Stimulated activated CD8-positive, alpha-beta memory T cell treated with anti-CD3 and anti-CD28 coated beads, Interleukin-7, amount 100 ng/mL, for 48 hours (primary cell): ENCODE results near the gene C20orf141.
"Not testable (repeated sequence)": the region's sequence is repeated elsewhere in the genome, so short reads cannot be mapped to it uniquely, and the experiment has no call there.

Source experiments
- DNase-seq, 2 donors: peaks; one replicate each; pipeline ENCODE4 v3.0.0-alpha.2; 2020; ENCODE audit warnings: low read depth in 1 of 2; ENCODE audit errors: extremely low read depth in 1 of 2

The C20orf141 gene

DNA sequence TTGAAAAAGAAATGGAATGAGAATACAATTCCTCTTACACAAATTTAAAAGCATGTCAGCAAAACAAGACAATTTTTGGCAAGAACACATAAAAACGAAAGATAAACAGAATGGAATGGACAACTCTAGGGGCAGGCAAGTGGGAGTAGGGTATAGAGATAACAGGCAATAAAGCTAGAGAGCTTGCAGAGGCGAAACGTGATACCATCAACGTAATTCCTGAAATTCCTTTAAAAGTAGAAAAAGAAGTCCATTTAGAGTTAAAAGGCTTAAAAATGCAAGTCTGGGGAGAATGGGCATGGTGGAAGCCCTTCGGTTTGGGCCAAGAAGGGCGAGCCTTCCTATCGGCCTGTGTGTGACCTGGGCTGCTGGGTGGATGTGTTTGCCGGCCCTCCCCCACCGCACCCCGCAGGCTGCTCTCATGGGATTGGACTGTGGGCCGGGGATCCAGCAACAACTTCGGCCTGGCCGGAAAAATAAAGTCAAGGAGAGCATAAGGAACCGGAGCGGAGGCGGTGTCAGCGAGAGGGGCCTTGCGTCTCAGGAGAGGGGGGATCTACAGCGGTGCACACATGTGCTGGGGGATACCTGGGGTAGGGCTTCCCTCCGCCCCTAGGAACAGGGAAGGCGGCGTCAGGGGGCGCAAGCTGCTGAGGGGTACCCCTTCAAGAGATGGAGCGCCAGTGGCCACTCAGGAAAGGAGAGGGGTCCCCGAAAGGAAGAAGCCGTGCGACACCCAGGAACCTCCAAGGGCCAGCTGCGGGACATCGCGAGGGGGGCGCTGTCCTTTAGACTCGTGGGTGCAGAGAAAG is 5.5 kb downstream of the C20orf141 start:
- no peak for DNase-seq

DNA sequence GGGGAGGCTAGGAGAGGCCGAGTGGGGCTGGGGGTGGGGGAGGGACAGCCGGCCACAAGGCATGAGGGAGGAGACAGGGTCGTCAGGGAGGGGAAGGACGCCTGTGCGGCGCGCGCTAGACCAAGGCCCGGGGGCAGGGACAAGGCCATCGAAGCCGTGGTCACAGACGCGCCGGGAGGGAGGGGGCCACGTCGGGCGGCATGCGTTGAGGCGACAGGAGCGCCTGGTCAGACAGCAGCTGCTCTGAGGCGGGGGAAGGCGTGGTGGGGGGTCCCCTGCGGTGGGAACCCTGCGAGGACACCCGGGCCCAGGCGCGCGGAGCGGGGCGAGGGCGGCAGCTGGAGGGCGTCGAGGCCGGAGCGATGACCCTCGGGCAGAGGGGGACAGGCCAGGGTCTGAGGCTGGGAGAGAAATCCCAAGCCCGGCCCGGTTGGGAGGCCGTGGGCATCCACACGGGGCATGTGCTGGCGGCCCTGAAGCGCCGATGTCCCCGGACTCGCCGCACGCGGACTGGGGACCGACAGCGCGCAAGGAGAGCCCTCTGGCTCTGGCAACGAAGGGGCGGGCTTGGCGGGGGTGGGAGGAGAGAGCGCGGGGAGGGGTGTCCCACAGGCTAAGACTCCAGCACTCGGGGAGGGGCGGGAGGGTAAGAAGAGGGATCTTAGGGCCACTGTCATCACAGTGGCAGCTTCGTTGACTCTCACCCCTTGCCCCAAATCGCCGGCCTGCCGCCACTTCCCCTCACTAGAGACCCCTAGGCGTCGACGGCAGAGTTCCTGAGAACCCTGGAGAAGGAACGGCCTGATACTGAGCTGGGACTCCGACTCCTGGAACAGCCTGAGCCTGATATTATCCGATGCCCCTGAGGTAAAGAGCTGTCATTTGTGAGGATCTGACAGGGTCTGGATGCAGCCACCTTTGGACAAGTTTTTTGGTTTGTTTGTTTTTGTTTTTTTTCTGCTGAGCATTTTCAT is 6.4 kb downstream of the C20orf141 start:
- DNase-seq, result no peak

DNA sequence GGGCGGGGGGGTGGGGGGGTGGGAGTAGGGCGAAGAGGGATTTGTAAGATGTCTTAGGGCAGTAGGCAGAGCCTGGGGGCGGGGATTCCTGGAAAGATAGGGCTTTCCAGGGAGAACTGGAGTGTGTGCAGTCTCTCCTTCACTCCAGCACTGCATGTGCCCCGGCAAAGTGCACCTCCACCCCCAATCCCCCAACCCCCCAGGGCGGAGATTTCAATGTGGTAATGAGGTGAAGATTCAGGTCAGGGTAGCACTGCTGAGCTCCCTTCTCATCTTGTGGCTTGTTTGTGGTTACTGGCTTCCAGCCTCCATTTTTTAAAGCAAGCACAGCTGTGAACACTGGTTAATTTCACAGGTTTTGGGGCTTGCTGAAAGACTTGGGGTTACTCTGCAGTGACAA is 7.3 kb downstream of the C20orf141 start:
- DNase-seq, result no peak

DNA sequence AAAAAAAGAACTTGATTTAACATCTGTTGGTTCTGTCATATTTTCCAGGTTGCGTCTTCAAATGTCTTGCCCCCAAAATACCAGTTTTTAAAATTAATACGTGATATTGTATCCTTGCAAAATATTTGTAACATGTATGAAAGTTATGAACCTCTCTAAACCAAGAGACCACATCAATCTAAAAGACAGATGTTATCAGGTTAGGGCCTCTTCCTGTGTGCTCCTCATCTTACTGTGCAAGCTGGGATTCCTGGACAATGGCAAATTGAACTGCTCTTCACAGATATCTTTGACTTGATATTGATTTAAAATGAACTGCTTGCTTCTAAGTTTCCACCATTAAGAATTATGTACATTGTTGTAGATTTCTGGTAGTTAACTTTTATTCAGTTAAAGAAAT is 11.0 kb downstream of the C20orf141 start:
- DNase-seq, result no peak

DNA sequence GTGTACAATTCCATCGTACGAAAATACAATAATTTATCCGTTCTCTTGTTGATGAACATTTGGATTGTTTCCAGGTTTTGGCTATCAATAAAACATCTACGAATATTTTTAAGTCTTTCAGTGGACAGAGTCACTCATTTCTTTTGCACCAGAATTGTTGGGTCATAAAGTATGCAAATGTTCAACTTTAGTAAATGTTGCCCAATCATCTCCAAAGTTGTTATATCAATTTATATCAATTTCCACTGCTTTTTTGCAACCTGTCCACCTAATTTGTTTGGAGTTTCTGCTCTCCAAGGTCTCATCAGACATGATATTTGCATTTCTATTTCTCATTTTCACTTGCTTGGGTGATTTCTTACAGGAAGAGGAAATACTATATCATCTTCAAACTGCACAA is 11.9 kb downstream of the C20orf141 start:
- DNase-seq, result no peak

DNA sequence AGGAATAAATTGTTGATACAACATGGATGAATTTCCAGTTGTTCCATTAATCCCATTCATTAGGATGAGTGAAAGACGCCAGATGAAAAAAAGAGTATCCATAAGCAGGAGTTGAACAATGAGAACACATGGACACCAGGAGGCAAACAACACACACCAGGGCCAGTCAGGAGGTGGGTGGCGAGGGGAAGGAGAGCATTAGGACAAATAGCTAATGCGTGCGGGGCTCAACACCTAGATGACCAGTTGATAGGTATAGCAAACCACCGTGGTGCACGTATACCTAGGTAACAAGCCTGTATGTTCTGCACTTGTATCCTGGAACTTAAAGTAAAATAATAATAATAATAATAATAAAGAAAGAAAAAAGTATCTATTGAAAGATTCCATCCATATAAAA is 14.6 kb downstream of the C20orf141 start:
- no peak for DNase-seq

DNA sequence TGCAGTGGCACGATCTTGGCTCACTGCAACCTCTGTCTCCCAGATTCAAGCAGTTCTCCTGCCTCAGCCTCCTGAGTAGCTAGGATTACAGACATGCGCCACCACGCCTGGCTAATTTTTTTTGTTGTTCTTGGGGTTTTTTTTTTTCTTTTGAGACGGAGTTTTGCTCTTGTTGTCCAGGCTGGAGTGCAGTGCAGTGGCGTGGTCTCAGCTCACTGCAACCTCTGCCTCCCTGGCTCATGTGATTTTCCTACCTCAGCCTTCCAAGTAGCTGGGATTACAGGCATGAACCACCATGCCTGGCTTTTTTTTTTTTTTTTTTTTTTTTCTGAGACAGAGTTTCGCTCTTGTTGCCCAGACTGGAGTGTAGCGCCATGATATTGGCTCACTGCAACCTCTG is 16.4 kb downstream of the C20orf141 start:
- not testable (repeated sequence) for DNase-seq

DNA sequence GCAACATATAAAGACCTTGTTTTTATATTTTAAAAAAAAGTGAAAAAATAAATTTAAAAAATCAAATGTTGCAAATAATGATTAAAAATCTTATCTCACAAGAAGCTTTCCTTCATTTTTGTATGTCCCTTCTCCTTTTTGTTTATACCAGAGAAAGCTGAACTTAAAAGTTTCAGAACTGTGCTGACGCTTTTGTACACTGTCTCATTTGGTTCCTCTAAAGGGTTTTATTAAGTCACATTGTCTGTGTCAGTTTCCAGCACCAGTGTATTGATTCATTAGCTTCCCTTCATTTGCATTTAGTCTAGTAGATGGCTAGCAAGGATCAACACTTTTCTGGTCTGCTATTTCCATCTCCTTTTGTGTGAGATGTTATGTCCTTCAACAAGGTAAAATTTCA is 19.0 kb downstream of the C20orf141 start:
- no peak for DNase-seq

DNA sequence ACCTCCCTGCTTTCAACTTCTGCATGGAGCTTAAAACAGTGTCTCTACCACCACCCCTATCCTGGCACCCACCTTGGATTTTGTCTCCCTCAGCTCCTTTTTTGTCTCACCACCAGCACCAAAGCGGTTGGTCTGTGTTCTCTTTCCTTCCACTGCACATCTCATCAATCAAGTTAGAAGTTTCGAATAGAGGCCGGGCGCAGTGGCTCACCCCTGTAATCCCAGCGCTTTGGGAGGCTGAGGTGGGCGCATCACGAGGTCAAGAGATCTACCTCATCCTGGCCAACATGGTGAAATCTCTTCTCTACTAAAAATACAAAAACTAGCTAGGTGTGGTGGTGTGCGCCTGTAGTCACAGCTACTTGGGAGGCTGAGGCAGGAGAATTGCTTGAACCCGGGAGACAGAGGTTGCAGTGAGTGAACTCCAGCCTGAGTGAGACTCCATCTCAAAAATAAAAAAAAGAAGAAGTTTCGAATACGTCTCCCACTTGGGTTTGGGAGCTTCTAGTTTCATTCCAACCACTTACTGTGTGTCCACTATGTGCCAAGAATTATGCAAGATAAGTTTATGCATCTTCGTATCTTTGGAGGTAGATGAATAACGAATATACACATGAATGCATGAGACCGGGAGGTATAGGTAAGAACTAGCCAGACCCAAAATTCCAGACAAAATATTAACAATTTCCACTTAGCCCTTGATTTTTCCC is 19.8 kb downstream of the C20orf141 start:
- no peak for DNase-seq

DNA sequence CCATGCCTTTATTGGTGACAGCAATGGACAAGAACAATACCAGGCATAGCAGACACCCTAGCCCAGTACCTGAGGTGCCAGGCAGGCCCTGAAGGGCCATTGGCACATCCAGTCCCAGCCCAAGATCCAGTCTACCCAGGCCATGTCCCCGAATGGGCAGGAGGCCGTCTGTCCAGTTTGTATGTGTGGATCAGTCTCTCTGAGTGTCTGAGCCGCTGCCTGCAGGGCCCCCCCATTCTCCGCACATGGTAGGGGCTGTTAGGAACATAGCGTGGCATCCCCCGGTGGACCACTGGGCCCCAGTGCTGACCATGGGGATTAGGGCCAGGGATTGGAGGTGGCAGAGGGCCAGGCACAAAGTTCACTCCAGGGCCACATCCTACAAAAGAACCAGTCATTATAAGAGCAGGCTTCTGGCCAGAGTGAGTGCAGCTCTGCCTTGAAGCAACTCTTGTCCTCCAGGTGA is 20.6 kb downstream of the C20orf141 start:
- DNase-seq, result no peak

DNA sequence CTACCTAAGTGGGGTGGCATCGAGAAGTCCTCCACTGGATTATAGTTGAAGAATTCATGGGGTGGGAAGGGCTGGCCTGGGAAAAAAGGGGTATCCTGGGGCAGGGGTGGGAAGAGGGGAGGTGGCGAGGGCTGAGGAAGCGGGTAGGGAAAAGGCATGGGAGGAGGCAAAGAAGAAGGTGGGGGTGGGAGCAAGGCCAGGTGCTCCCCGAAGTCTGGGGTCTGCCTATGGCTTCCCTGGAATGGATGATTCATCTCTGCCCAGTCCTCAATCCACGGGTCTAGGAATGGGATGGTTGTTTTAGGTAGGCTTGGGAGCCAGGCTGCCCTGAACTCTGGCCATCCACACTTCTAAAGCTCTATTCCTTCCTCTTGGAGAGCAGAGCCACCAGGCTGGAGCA is 21.2 kb downstream of the C20orf141 start:
- no peak for DNase-seq

DNA sequence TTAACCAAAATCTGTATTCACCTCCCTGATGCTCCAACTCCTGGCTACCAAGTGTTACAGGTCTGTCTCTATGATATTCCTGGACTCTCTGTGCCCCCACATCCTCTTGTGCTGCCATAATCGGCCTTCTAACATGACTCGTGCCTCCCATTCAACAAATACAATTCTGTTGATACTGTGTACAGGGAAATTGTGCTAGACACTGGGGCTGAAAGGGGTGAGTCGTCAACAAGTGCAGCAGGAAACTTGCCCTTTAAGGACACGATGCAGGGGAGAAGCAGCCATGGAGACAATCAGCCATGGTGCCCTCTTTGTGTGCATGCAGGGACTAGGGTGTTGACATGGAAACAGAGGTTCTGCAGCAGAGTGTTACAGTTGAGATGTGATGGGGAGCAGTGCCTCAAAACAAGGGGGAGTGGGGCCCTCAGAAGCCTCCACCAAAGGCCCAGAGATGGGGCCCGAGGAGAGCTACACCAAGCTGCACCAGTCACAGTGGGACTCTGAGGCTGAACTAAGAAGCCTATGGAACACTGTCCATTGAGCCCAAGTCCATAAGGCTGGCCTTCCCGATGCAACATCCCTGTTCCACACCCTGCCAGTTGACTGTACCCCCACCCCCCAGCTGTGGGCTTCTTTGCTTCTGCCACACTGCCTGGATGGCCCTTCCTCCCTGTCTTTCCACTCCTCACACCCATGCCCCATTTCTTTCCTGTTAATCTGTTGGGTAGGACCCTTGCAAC is 22.6 kb downstream of the C20orf141 start:
- DNase-seq, result no peak

DNA sequence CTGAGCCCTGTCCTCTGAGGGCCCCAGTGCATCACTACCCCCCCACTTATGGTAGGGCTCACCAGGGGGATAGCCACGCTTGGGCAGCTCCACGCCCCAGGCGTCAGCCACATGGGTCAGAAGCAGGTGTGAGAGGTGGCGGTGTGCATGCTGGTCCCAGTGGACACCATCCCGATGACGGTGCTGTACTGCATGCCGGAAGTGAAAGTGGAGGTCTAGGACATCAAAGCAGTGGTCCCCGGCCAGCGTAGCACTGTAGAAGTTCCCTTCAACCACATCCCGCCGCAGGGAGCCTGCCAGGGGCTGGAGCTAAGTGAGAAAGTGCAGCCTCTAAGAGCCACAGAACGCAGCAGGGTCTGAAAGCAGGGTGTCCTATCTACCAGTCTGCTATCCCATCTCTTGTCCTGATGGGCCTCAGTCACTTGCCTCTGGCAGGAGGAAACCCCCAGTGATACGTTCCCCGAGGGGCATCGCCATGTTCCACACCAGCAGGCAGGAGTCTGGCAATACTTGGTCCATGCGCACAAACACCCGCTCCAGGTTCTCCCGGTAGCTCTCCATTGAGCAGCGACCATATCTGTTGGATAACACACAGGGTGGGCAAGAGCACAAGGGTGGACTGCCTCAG is 23.5 kb downstream of the C20orf141 start:
- DNase-seq, result no peak

DNA sequence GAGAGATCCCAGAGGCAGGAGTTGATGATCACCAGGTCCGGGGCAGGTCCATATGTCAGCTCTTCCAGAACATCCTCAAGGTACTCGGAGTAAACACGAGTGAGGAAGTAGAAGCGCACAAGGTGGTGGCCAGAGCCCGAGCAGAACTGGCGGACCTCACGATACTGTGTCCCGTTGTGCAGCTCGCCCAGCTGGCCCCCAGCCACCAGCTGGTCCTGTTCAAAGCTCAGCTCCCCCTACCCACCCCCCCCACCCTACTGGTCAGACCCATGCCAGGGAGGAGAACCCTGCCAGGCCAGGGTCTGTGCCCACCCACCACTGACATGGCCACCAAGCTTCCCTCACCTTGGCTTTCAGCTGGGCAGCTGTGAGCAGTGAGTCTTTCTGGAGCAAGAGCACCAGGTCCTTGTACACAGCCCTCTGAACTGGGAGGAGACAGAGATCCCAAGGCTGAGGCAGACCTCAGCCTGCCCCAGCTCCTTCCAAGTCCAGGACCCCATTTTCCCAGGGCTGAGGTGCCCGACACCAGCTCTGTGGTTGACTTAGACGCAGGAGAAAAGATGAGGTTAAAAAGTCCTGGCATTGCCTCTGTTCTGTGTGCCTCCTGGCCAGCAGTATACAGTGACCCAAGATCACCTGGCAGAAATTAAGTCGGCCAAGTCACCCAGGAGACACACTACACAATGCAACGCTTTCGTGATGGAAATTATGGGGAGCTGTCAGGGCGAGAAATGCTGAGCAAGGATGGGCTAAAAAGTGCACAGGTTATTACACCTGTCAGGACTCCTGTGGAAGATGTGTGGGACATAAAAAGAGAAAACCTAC is 24.3 kb downstream of the C20orf141 start:
- no peak for DNase-seq

DNA sequence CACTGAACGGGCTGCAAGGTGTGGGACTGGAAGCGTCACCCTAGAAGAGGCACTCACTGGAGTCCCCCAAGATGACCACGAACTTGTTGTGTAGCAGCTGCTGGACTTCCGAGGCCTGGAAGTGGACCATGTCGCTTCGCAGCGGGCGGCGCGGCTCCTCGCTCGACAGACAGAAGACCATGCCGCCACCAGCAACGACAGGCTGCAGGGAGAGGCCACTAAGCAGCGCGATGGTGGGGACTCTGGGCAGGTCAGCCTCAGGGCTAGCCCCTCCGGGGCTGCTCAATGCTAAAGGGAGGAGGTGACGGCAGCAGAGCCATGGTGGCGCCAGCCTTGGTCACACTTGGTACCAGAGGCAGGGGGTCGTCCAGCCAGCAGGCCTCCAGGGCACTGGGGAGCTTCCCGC is 24.9 kb downstream of the C20orf141 start:
- DNase-seq, result no peak

DNA sequence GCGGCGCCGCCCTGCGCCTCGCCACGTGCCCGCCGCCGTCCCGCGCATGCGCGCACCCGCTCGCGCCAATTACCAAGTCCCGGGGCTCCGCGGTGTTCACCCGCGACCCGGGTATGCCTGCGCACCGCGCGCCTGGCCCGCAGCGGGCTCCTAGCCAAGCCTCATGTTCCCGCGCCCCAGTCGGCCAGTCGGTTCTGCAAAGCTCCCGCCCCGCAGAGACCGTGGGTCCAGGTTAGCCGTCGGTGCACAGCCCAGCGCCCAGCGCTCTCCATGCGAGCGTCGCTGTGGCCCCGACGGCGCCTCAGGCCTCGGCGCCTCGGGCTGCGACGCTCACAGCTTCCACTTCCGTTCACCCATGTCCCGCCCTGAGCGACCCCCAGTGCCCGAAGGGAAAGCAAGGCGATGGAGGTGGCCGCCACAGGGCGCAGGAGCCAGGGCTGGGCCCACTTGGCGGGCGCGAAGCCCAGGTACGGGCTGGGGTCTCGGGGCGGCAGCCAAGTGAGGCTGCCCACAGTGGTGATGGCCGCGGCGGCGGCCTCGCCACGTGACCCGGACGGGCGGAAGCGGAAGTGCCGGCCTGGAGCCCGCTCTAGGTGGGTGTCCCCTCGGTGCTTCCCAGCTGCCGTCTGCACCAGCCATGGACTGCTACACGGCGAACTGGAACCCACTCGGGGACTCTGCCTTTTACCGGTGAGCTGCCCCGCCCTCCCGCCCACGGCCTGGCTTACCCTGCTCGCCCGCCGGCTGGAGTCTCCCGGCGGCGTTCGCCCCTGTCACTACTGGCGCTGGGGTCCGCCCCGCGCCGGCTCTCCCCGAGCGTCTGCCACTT is 25.6 kb downstream of the C20orf141 start, which contains the start of the genes PCED1A and VPS16:
Gene PCED1A (minus strand): TSS at position 518 of the 829 bp plus-strand sequence. CDS start 743 bp downstream, outside the sequence.
Gene VPS16 (plus strand): TSS at position 608 of the 829 bp plus-strand sequence. CDS start 30 bp downstream, at position 638.
- DNase-seq, result peak; percentile 81 to 82

DNA sequence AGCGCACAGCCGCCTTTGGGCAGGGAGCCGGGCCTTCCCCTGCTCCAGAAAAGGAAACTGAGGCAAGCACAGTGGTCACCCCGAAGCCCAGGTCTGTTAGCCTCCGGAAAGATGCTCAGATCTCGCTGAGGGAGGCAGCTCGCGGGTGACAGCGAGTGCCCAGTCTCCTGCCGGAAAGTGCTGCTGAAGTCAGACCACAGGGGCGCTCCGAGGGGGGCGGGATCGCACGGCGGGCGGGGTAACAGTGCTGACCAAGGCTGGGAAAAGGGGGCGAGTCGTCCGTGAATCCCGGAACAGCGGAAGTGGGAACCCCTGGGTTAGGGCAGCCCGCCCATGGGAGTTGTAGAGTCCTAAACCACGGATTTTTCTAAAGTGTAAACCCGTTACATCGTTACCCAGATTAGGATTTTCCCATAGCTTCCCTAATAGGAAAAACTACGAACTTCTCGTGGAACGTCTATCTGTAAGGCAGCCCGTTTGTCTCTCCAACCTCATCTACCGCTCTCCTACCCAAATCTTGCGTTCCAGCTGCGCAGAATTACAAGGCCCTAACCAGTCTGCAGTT is 26.3 kb downstream of the C20orf141 start:
- peak in 1 of 2 donors; percentile 29 for DNase-seq

DNA sequence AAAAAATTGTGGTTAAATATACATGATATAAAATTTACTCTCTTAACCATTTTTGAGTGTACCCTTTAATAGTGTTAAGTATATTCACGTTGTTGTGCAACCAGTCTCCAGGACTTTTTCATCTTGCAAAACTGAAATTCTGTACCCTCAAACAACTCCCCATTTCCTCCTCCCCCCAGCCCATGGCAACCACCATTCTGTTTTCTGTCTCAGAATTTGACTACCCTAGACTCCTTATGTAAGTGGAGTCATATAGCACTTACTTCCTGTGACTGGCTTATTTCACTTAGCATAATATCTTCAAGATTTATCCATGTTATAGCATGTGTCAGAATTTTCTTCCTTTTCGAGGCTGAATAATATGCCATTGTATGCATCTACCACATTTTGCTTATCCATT is 30.8 kb downstream of the C20orf141 start:
- DNase-seq, result no peak
